ENCODE results near the gene KCNIP4.

The KCNIP4 gene

DNA sequence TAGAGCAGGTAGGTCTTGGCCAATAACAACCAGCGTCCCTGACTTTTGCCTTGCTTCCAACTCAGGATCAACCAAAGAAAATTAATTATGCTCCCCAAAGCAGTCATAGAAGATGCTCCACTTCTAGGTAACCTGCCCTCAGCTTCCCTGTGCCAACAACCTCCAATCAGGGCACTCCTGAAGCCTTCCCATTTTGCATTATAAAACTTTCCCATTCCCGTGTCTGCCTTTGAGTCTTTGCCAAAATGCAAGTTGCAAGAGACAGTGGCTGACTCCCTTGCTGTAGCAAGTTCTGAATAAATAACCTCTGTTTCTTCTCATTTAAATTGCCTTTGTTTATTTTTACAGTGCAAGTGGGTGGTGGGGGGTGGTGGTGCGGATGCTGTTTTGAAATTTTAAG, 830.3 kb downstream of the KCNIP4 start:
- Histone ChIP-seq H3K27ac (ENCODE audit: low read length) (no peak overlapping the region), H3K36me3 (ENCODE audit: control insufficient read depth, insufficient read depth, low read length) (no peaks in the 10 kb centered on the region), H3K4me1 (ENCODE audit: control insufficient read depth, insufficient read depth, low read length) (no peaks in the 10 kb centered on the region; the same call in 1 of the 2 replicates), H3K4me3 (ENCODE audit: low read length) (no peak overlapping the region), H3K27me3 (ENCODE audit: control insufficient read depth, insufficient read depth, low read length) (no peaks in the 10 kb centered on the region), H3K9me3 (ENCODE audit: control insufficient read depth, insufficient read depth, low read length) (no peaks in the 10 kb centered on the region)
- no peak for DNase-seq (ENCODE audit: low read depth, low spot score)
- WGBS (ENCODE audit: insufficient coverage, insufficient read length), result no CpG with 5 or more reads among the region's 3 CpGs

DNA sequence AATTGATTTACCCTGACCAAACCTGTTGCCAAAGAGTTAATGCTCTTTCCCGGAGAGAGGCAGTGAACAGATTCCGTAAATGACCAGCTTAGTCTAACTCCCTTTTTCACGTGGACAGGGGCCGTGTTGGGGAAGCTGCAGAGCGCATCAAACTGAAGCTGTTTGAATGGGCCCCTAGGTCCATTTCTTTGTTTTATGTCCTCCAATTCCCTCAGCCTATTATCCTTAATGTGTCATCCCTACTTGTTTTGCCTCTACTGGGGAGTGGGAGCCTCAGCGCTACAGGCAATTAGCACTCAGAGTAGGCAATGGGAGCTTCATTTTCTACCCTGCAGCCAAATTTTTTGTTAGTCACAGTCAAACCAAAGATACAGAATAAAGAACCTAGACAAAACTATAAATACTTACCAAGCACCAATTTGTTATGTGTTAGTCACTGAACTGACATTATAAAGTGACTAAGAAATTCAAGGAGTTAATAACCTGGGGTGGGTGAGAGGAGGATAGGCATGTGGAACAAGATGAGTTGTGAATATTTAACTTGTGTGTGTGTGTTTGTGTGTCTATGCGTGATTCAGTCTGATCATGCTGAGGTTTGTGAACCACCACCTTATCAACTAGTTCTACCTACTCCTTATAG, 830.9 kb downstream of the KCNIP4 start:
- Histone ChIP-seq H3K27ac (ENCODE audit: low read length) (no peak overlapping the region), H3K27me3 (ENCODE audit: control insufficient read depth, insufficient read depth, low read length) (no peaks in the 10 kb centered on the region), H3K36me3 (ENCODE audit: control insufficient read depth, insufficient read depth, low read length) (no peaks in the 10 kb centered on the region), H3K4me1 (ENCODE audit: control insufficient read depth, insufficient read depth, low read length) (no peaks in the 10 kb centered on the region; the same call in 1 of the 2 replicates), H3K4me3 (ENCODE audit: low read length) (no peak overlapping the region), H3K9me3 (ENCODE audit: control insufficient read depth, insufficient read depth, low read length) (no peaks in the 10 kb centered on the region)
- no peak for DNase-seq (ENCODE audit: low read depth, low spot score)
- no CpG with 5 or more reads among the region's 7 CpGs for WGBS (ENCODE audit: insufficient coverage, insufficient read length)

DNA sequence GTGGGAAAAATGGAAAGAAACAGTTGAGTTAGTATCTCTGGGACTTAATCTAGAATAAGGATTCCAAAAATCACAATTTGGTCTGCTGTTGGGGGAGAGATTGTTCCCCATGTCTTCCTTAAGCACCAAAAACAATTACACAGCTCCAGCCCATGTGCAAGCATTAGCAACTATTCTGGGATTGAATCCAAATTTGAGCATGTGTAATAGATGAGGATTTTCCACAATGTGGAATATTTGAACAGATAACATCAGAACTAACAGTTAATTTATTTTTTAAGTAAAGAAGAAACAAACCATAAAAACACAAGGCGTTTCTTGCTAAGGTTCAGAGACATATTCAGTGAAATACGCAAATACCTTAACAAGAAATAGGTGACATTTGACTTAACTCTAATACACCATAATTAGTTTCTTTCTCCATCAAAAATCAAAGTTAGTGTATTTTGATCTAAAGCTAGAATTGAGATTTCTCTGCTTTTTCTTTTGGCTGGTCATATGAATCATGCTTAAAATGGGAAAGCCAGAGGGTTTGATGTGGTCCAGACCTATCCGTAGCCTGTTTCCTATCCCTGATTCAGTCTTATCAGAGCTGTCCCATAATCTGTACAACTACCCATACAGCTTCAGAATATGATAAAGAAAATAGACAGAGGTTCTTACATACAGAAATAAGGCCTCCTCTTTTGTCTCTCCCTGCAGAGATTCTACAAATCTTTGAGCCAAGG, 834.9 kb downstream of the KCNIP4 start:
- no peaks in the 10 kb centered on the region; the same call in 1 of the 2 replicates for H3K4me1 ChIP-seq (ENCODE audit: control insufficient read depth, insufficient read depth, low read length)
- no peaks in the 10 kb centered on the region; the same call in 1 of the 2 replicates for H3K9me3 ChIP-seq (ENCODE audit: control insufficient read depth, insufficient read depth, low read length)
- WGBS (ENCODE audit: insufficient coverage, insufficient read length), result no CpG with 5 or more reads among the region's 3 CpGs
- H3K27ac ChIP-seq (ENCODE audit: low read length), result no peak overlapping the region
- no peak for DNase-seq (ENCODE audit: low read depth, low spot score)
- no peak overlapping the region for H3K4me3 ChIP-seq (ENCODE audit: low read length)
- H3K36me3 ChIP-seq (ENCODE audit: control insufficient read depth, insufficient read depth, low read length), result no peaks in the 10 kb centered on the region
- no peaks in the 10 kb centered on the region for H3K27me3 ChIP-seq (ENCODE audit: control insufficient read depth, insufficient read depth, low read length)

DNA sequence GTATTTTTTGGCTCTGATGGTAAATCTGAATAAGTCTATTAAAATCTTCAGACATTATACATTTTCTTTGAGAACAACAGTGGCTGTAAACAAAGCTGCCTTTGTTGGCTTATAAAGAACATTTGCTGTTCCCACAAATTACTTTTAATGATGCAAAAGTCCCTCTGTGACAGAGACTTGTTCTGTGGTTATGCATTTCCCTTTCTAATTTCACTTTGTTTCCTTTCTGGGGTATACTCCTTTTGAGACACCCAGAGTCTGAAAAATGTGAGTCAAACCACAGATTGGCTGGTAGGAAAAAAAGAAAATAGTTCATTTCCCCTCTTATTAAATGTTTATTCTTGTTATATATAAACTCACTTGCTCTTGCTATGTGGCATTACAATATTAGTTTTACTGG, 845.9 kb downstream of the KCNIP4 start:
- no peak overlapping the region for H3K4me3 ChIP-seq (ENCODE audit: low read length)
- no peak for DNase-seq (ENCODE audit: low read depth, low spot score)

DNA sequence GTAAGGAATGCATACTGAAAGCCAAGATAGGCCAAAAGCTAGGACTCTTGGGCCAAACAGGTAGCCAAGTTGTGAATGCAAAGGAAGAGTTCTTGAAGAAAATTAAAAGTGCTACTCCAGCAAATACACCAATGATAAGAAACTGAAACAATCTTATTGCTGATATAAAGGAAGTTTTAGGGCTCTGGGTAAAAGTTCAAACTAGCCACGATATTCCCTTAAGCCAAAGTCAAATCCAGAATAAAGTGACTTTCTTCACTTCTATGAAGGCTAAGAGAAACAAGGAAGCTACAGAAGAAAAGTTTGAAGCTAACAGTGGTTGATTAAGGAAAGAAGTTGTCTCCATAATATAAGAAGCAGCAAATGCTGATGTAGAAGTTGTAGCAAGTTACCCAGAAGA, 850.7 kb downstream of the KCNIP4 start:
- H3K4me1 ChIP-seq (ENCODE audit: control insufficient read depth, insufficient read depth, low read length), result no peaks in the 10 kb centered on the region
- no peak for DNase-seq (ENCODE audit: low read depth, low spot score)
- no peaks in the 10 kb centered on the region for H3K36me3 ChIP-seq (ENCODE audit: control insufficient read depth, insufficient read depth, low read length)
- no CpG with 5 or more reads among the region's 1 CpG for WGBS (ENCODE audit: insufficient coverage, insufficient read length)
- H3K4me3 ChIP-seq (ENCODE audit: low read length), result no peak overlapping the region
- no peaks in the 10 kb centered on the region for H3K9me3 ChIP-seq (ENCODE audit: control insufficient read depth, insufficient read depth, low read length)
- no peak overlapping the region for H3K27ac ChIP-seq (ENCODE audit: low read length)
- no peaks in the 10 kb centered on the region for H3K27me3 ChIP-seq (ENCODE audit: control insufficient read depth, insufficient read depth, low read length)

More for the DNA sequence above, 845.9 kb downstream of the KCNIP4 start:
- no peak overlapping the region for H3K27ac ChIP-seq (ENCODE audit: low read length)
- H3K36me3 ChIP-seq (ENCODE audit: control insufficient read depth, insufficient read depth, low read length), result no peaks in the 10 kb centered on the region
- H3K9me3 ChIP-seq (ENCODE audit: control insufficient read depth, insufficient read depth, low read length), result no peaks in the 10 kb centered on the region
- no peaks in the 10 kb centered on the region for H3K4me1 ChIP-seq (ENCODE audit: control insufficient read depth, insufficient read depth, low read length)
- no peaks in the 10 kb centered on the region for H3K27me3 ChIP-seq (ENCODE audit: control insufficient read depth, insufficient read depth, low read length)

DNA sequence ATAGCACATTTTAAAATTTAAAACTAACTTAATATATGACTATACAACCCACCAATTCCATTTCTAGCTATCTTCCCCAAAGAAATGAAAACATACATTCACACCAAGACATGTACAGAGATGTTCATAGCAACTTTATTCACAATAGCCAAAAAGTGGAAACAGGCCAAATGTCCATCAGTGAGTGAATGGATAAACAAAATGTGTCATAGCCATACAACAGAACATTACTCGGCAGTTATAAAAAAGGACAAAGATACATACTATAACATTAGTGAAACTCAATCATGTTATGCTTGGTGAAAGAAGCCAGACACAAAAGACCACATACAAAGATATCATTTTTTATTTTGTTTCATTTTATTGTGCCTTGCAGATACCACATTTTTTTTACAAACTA, 851.5 kb downstream of the KCNIP4 start:
- Histone ChIP-seq H3K36me3 (ENCODE audit: control insufficient read depth, insufficient read depth, low read length) (no peaks in the 10 kb centered on the region), H3K27me3 (ENCODE audit: control insufficient read depth, insufficient read depth, low read length) (no peaks in the 10 kb centered on the region), H3K9me3 (ENCODE audit: control insufficient read depth, insufficient read depth, low read length) (no peaks in the 10 kb centered on the region), H3K4me3 (ENCODE audit: low read length) (no peak overlapping the region), H3K27ac (ENCODE audit: low read length) (no peak overlapping the region), H3K4me1 (ENCODE audit: control insufficient read depth, insufficient read depth, low read length) (no peaks in the 10 kb centered on the region)
- DNase-seq (ENCODE audit: low read depth, low spot score), result no peak
- no CpG with 5 or more reads among the region's 1 CpG for WGBS (ENCODE audit: insufficient coverage, insufficient read length)

DNA sequence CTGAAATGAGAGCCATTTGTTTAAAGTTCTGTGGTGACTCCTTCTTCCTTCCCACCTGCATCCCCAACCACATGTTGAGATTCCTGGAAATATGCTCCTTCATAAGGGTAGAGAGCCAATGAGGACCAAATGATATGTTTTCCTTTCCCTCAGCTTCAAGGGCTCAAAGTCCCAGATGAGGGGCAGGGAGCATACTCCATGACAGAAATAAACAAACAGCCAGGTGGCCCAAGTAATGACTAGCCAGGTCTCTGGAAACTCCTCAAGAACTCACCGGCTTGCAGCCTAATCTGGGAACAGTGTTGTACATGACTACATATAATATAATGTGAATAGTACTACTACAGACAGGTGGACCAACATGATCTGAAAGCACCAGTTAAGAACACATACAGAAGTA, 856.0 kb downstream of the KCNIP4 start:
- DNase-seq (ENCODE audit: low read depth, low spot score), result no peak
- Histone ChIP-seq H3K36me3 (ENCODE audit: control insufficient read depth, insufficient read depth, low read length) (no peaks in the 10 kb centered on the region), H3K27me3 (ENCODE audit: control insufficient read depth, insufficient read depth, low read length) (no peaks in the 10 kb centered on the region), H3K4me1 (ENCODE audit: control insufficient read depth, insufficient read depth, low read length) (no peaks in the 10 kb centered on the region), H3K27ac (ENCODE audit: low read length) (no peak overlapping the region), H3K4me3 (ENCODE audit: low read length) (no peak overlapping the region), H3K9me3 (ENCODE audit: control insufficient read depth, insufficient read depth, low read length) (no peaks in the 10 kb centered on the region)
- no CpG with 5 or more reads among the region's 1 CpG for WGBS (ENCODE audit: insufficient coverage, insufficient read length)

DNA sequence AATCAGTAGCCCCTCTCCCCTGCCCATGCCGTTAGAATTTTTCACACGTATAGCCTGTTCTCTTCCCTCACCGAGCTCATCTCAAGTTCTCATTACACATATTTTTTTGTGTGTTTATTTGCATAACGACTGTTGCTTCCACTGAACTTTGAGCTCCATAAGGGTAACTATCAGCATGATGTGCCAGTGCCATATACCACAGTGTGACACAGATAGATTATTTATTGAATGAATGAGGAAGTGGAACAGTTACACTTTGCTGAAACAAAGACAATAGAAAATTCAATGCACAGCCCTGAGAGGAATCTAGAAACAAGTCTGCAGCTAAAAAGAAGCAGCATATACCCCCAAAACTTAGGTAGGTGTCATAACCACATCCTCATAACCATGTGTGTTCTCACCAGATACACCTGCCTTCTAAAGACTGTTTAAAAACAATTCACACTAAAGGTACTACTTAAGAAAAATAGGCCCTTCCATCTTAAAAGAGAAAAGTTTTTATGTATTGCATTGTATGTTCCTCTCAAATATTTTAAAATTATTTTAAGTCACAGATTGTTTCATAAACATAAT, 858.4 kb downstream of the KCNIP4 start:
- Histone ChIP-seq H3K27me3 (ENCODE audit: control insufficient read depth, insufficient read depth, low read length) (no peaks in the 10 kb centered on the region), H3K36me3 (ENCODE audit: control insufficient read depth, insufficient read depth, low read length) (no peaks in the 10 kb centered on the region), H3K27ac (ENCODE audit: low read length) (no peak overlapping the region), H3K4me3 (ENCODE audit: low read length) (no peak overlapping the region), H3K4me1 (ENCODE audit: control insufficient read depth, insufficient read depth, low read length) (no peaks in the 10 kb centered on the region), H3K9me3 (ENCODE audit: control insufficient read depth, insufficient read depth, low read length) (no peaks in the 10 kb centered on the region)
- DNase-seq (ENCODE audit: low read depth, low spot score), result no peak
- no CpG with 5 or more reads among the region's 4 CpGs for WGBS (ENCODE audit: insufficient coverage, insufficient read length)

DNA sequence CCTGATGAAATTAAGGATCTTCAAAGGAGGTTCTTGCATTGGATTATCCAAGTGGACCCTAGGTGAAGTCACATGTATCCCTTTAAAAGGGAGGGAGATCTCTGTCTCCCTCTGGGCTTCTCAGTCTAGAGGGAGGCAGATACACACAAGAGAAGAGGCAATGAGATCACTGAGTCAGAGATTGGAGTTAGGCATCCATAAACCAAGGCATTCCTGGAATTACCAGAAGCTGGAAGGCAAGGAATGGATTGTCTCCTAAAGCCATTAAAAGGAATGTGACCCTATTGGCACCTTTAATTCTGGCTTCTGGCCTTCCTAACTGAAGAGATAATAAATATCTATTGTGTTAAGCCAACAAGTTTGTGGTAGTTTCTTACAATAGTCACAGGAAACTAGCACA, 865.2 kb downstream of the KCNIP4 start:
- no peaks in the 10 kb centered on the region for H3K9me3 ChIP-seq (ENCODE audit: control insufficient read depth, insufficient read depth, low read length)
- H3K36me3 ChIP-seq (ENCODE audit: control insufficient read depth, insufficient read depth, low read length), result no peaks in the 10 kb centered on the region
- H3K4me1 ChIP-seq (ENCODE audit: control insufficient read depth, insufficient read depth, low read length), result no peaks in the 10 kb centered on the region
- no peaks in the 10 kb centered on the region for H3K27me3 ChIP-seq (ENCODE audit: control insufficient read depth, insufficient read depth, low read length)
- DNase-seq (ENCODE audit: low read depth, low spot score), result no peak
- H3K4me3 ChIP-seq (ENCODE audit: low read length), result no peak overlapping the region
- no peak overlapping the region for H3K27ac ChIP-seq (ENCODE audit: low read length)

DNA sequence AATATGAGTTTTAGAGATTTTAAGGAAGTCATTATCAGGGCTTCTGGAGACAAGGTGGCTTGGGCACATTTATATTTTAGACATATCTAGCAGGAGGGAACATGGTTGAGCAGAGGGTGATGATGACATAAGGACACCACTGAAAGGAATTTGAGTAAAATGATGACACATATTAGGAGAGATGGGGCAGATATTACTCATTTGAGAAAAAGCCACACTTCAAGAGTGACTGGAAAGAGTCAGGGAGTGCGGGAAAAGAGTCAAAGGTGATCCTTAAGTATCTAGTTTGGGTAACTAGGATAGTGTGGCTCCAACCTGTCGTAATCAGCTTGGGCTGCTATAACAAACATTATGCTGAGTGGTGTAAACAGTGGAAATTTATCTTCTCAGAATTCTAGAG, 870.6 kb downstream of the KCNIP4 start:
- no peaks in the 10 kb centered on the region for H3K27me3 ChIP-seq (ENCODE audit: control insufficient read depth, insufficient read depth, low read length)
- no peaks in the 10 kb centered on the region for H3K4me1 ChIP-seq (ENCODE audit: control insufficient read depth, insufficient read depth, low read length)
- no peaks in the 10 kb centered on the region for H3K36me3 ChIP-seq (ENCODE audit: control insufficient read depth, insufficient read depth, low read length)
- H3K9me3 ChIP-seq (ENCODE audit: control insufficient read depth, insufficient read depth, low read length), result no peaks in the 10 kb centered on the region
- no peak overlapping the region for H3K27ac ChIP-seq (ENCODE audit: low read length)
- WGBS (ENCODE audit: insufficient coverage, insufficient read length), result no CpG with 5 or more reads among the region's 2 CpGs
- no peak overlapping the region for H3K4me3 ChIP-seq (ENCODE audit: low read length)
- no peak for DNase-seq (ENCODE audit: low read depth, low spot score)

DNA sequence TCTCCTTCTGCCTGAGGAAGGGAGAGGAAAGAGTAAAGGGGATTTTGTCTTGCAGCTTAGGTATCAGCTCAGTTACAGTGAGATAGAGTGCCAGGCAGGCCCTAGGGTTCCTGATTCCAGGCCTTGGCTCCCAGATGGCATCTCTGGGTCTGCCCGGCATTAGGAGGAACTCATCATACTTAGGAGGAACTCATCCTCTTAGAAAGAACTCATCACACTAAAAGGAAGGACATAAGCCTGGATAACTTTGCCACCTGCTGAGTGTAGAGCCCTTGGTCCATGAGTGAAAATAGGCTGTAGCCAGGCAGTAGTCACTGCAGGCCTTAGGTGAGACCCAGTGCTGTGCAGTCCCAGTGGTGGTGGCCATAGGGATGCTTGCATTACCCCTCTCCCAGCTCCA, 881.2 kb downstream of the KCNIP4 start:
- no peaks in the 10 kb centered on the region for H3K4me1 ChIP-seq (ENCODE audit: control insufficient read depth, insufficient read depth, low read length)
- whole genome bisulfite sequencing (ENCODE audit: insufficient coverage, insufficient read length), result no CpG with 5 or more reads among the region's 1 CpG
- H3K4me3 ChIP-seq (ENCODE audit: low read length), result no peak overlapping the region
- DNase-seq (ENCODE audit: low read depth, low spot score), result no peak
- no peaks in the 10 kb centered on the region for H3K27me3 ChIP-seq (ENCODE audit: control insufficient read depth, insufficient read depth, low read length)
- no peak overlapping the region for H3K27ac ChIP-seq (ENCODE audit: low read length)
- H3K9me3 ChIP-seq (ENCODE audit: control insufficient read depth, insufficient read depth, low read length), result no peaks in the 10 kb centered on the region
- H3K36me3 ChIP-seq (ENCODE audit: control insufficient read depth, insufficient read depth, low read length), result no peaks in the 10 kb centered on the region
